Neuron (in vitro differentiated cells): Measurements from ENCODE around the gene BTF3L4.
"Not testable (repeated sequence)": the region's sequence is repeated elsewhere in the genome, so short reads cannot be mapped to it uniquely, and the experiment has no call there.

ENCODE experiments used
- H2AFZ ChIP-seq: one replicate; pipeline ENCODE4 v1.6.1; 2013; ENCODE audit warnings: low read depth, mild to moderate bottlenecking, inconsistent platforms, low read length, moderate library complexity
- H3K27me3 ChIP-seq: one replicate; pipeline ENCODE4 v1.6.1; 2013; ENCODE audit warnings: low read length; ENCODE audit not compliant: insufficient read depth
- H3K36me3 ChIP-seq: one replicate; pipeline ENCODE4 v1.6.1; 2013; ENCODE audit warnings: low read length; ENCODE audit not compliant: insufficient read depth
- H3K4me1 ChIP-seq: one replicate; pipeline ENCODE4 v1.6.1; 2013; ENCODE audit warnings: low read length; ENCODE audit not compliant: insufficient read depth
- H3K4me3 ChIP-seq: 2 replicates; pipeline ENCODE4 v1.5.1; 2013; ENCODE audit warnings: mild to moderate bottlenecking, low read length, moderate library complexity
- H3K9me3 ChIP-seq: one replicate; pipeline ENCODE4 v1.6.1; 2013; ENCODE audit warnings: low read length

BTF3L4 gene

GRCh38 chr1:52037909-52038308 lies 18.2 kb upstream of the BTF3L4 start:
- H2AFZ ChIP-seq = no peak overlapping the region
- H3K9me3 ChIP-seq = no peaks in the 10 kb centered on the region
- H3K36me3 ChIP-seq = peaks cover 46% of the 10 kb centered on the region
- H3K4me3 ChIP-seq = no peak overlapping the region
- peaks cover 4% of the 10 kb centered on the region for H3K4me1 ChIP-seq
- H3K27me3 ChIP-seq = no peaks in the 10 kb centered on the region

- Histone ChIP-seq H3K4me1 (no peaks in the 10 kb centered on the region), H3K4me3 (no peak overlapping the region), H2AFZ (no peak overlapping the region), H3K36me3 (peaks cover 33% of the 10 kb centered on the region), H3K9me3 (no peaks in the 10 kb centered on the region), H3K27me3 (no peaks in the 10 kb centered on the region)
Measured at GRCh38 chr1:52041551-52042185, 14.4 kb upstream of the BTF3L4 start.

GRCh38 chr1:52045236-52045635 lies 10.9 kb upstream of the BTF3L4 start:
- H3K36me3 ChIP-seq = peaks cover 15% of the 10 kb centered on the region
- H3K9me3 ChIP-seq = no peaks in the 10 kb centered on the region

GRCh38 chr1:52045666-52046195 lies 10.4 kb upstream of the BTF3L4 start:
- not testable (repeated sequence) for H3K4me3 ChIP-seq, H3K4me1 ChIP-seq, H2AFZ ChIP-seq, H3K27me3 ChIP-seq, H3K9me3 ChIP-seq
- peaks cover 12% of the 10 kb centered on the region for H3K36me3 ChIP-seq

More at GRCh38 chr1:52045236-52045635, 10.9 kb upstream of the BTF3L4 start:
- no peak overlapping the region for H3K4me3 ChIP-seq
- no peaks in the 10 kb centered on the region for H3K27me3 ChIP-seq
- H2AFZ ChIP-seq = no peak overlapping the region
- no peaks in the 10 kb centered on the region for H3K4me1 ChIP-seq

GRCh38 chr1:52049337-52049736 lies 6.8 kb upstream of the BTF3L4 start:
- H3K36me3 ChIP-seq = peaks cover 18% of the 10 kb centered on the region
- H3K4me3 ChIP-seq, H3K9me3 ChIP-seq, H3K27me3 ChIP-seq, H3K4me1 ChIP-seq, H2AFZ ChIP-seq: not testable (repeated sequence)

- peak overlapping the region; percentile 69 for H3K4me3 ChIP-seq
- H3K36me3 ChIP-seq = peaks cover 18% of the 10 kb centered on the region
- H3K27me3 ChIP-seq = no peaks in the 10 kb centered on the region
- H3K9me3 ChIP-seq = no peaks in the 10 kb centered on the region
- H3K4me1 ChIP-seq = peaks cover 24% of the 10 kb centered on the region
- no peak overlapping the region for H2AFZ ChIP-seq
Measured at GRCh38 chr1:52053862-52054261, 2.2 kb upstream of the BTF3L4 start.

GRCh38 chr1:52054496-52055065 lies 1.5 kb upstream of the BTF3L4 start:
- Histone ChIP-seq H2AFZ (peak overlapping the region; percentile 65), H3K36me3 (peaks cover 21% of the 10 kb centered on the region), H3K27me3 (no peaks in the 10 kb centered on the region), H3K9me3 (no peaks in the 10 kb centered on the region), H3K4me1 (peaks cover 30% of the 10 kb centered on the region), H3K4me3 (peak overlapping the region; percentile 69)

- no peaks in the 10 kb centered on the region for H3K27me3 ChIP-seq
Measured at GRCh38 chr1:52055066-52055865, 829 bp upstream of the BTF3L4 start, which contains the start of gene TXNDC12. Gene TXNDC12, minus strand, starts transcription at chr1:52055191. Its CDS starts 95 bp downstream, at chr1:52055096.

GRCh38 chr1:52055866-52056162 lies 281 bp upstream of the BTF3L4 start:
- H3K4me3 ChIP-seq = peak overlapping the region; percentile 69
- H3K27me3 ChIP-seq = no peaks in the 10 kb centered on the region
- H3K36me3 ChIP-seq = peaks cover 32% of the 10 kb centered on the region

More at GRCh38 chr1:52055066-52055865, 829 bp upstream of the BTF3L4 start, which contains the start of gene TXNDC12:
- H2AFZ ChIP-seq = peak within 1 kb of the TSS; percentile 65
- H3K4me1 ChIP-seq = peaks cover 30% of the 10 kb centered on the region
- no peaks in the 10 kb centered on the region for H3K9me3 ChIP-seq
- H3K4me3 ChIP-seq = peak within 1 kb of the TSS; percentile 69
- peaks cover 28% of the 10 kb centered on the region for H3K36me3 ChIP-seq

GRCh38 chr1:52056937-52057231 lies 789 bp downstream of the BTF3L4 start:
- no peak overlapping the region for H2AFZ ChIP-seq
- peak overlapping the region; percentile 69 for H3K4me3 ChIP-seq
- H3K4me1 ChIP-seq = peaks cover 30% of the 10 kb centered on the region
- no peaks in the 10 kb centered on the region for H3K9me3 ChIP-seq
- peaks cover 32% of the 10 kb centered on the region for H3K36me3 ChIP-seq
- H3K27me3 ChIP-seq = no peaks in the 10 kb centered on the region

More at GRCh38 chr1:52055866-52056162, 281 bp upstream of the BTF3L4 start:
- H2AFZ ChIP-seq = peak overlapping the region; percentile 65
- peaks cover 30% of the 10 kb centered on the region for H3K4me1 ChIP-seq
- no peaks in the 10 kb centered on the region for H3K9me3 ChIP-seq

GRCh38 chr1:52057255-52057654 lies 1.2 kb downstream of the BTF3L4 start:
- no peaks in the 10 kb centered on the region for H3K9me3 ChIP-seq
- H3K4me1 ChIP-seq = peaks cover 30% of the 10 kb centered on the region
- H3K36me3 ChIP-seq = peaks cover 31% of the 10 kb centered on the region
- H2AFZ ChIP-seq = no peak overlapping the region
- H3K27me3 ChIP-seq = no peaks in the 10 kb centered on the region
- H3K4me3 ChIP-seq = peak overlapping the region; percentile 69

- H3K4me1 ChIP-seq = peaks cover 30% of the 10 kb centered on the region
- no peaks in the 10 kb centered on the region for H3K27me3 ChIP-seq
- peaks cover 32% of the 10 kb centered on the region for H3K36me3 ChIP-seq
- H3K9me3 ChIP-seq = no peaks in the 10 kb centered on the region
- no peak overlapping the region for H2AFZ ChIP-seq
- peak overlapping the region; percentile 69 for H3K4me3 ChIP-seq
Measured at GRCh38 chr1:52057876-52058415, 1.9 kb downstream of the BTF3L4 start.

- Histone ChIP-seq H3K36me3 (peaks cover 40% of the 10 kb centered on the region), H3K4me1 (peaks cover 23% of the 10 kb centered on the region), H3K4me3 (no peak overlapping the region), H3K9me3 (no peaks in the 10 kb centered on the region), H3K27me3 (no peaks in the 10 kb centered on the region), H2AFZ (no peak overlapping the region)
Measured at GRCh38 chr1:52059321-52059720, 3.2 kb downstream of the BTF3L4 start.
